GM19455 (cell line): ENCODE measurements around the gene MCRIP2.

Experiments used
- ATAC-seq: cut with Tn5 transposase; IDR thresholded peaks from one replicate; pipeline ENCODE4 v1.9.1; 2021; ENCODE audit not compliant: unreplicated experiment

The MCRIP2 gene

DNA sequence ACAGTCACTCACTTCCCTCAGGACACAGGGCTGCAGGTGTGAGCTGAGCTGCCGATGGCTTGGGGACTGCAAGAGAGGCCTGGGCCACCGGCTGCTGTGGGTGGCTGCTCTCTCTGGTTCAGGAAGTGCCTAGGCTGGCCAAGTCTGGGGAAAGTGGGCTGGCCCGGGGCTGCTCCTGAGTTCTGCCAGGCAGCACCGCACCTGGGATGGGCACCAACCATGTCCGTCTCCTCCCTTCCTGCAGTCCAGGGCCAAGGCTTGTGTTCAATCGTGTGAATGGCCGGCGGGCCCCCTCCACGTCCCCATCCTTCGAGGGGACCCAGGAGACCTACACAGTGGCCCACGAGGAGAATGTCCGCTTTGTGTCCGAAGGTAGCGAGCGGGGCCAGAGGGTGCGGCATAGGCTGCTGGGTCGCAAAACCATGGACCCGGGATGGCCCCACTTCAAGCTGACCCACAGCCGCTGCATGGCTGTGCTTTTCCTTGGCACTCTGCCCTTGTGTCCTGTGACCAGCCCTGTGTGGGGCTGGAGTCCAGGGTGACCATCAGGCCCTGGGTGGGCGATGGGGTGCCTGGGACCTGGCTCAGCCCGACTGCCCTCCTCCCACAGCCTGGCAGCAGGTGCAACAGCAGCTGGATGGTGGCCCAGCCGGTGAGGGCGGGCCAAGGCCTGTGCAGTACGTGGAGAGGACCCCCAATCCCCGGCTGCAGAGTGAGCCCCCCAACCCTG is 5.7 kb downstream of the MCRIP2 start:
- no peak for ATAC-seq

DNA sequence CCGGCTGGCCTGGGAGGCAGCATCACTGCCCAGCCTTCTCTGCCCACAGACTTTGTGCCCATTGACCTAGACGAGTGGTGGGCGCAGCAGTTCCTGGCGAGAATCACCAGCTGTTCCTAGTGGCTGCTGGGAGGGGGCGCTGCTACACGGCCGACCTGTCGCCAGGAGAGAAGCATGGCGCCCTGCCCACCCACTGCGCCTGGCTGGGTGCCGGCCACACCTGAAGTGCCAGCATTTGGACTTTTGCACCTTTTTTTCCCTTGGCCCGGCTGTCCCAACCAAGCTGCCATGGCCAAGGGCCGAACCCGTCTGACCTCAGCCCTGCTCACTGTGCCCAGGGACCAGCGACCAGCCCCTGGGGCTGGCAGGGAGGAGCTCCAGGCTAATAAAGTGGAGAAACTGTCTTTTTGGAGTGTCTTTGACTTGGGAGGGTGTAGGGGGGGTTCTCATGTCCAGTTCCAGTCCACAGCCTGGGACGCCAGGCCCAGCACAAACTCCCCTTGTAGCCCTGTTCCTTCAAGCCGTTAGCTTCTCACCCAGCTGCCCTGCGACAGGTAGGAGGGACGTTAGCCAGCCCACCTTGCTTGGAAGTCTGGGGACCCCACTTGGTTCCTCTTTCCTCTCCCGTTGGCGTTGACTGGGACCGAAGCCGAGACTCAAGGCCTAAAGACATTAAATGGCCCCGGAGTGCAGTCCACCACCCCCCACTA is 6.6 kb downstream of the MCRIP2 start:
- ATAC-seq = no peak

DNA sequence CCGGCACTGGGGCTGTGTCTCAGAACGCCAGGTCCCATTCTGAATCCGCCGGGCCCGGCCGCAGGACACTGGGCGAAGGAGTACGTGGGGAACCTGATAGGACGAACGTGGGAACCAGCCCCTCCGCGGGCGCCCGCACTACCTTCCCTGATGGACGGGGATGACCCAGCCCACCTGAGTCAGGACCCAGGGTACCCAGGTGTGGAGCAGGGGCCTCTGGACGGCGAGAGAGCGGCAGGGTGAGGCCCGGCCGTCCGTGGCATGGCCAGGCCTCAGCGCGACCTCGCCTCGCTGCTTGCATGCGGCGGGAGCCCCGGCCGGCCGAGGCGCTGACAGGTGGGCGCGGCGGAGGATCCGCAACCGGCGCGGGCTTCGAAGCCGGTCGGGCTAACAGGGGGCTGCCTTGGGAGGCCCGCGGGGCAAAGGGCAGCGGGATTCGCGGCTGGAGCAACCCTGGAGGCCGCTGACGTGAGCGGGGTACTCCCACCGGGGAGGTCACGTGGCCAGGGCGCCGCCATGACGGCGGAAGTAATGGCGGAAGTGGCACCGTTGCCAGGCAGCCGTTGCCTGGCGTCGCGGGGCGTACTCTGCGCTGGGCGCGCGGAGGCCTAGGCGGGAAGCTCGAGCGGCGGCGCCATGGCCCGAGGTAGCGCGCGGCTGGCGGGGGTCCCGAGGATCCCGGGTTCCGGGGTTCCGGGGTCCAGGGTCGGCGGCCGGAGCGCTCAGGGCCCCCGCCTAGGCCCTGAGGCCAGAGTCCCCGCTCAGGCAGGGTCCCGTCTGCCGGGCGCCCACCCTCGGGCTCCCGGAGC is 7.4 kb downstream of the MCRIP2 start, which contains the start of gene WDR90:
WDR90 (plus strand) TSS at position 585 of the 809 bp plus-strand sequence; CDS start at position 637, 52 bp downstream.
- ATAC-seq = peak; percentile 68

GRCh38 chr16:649631-650030 is 8.0 kb downstream of the MCRIP2 start:
- ATAC-seq = peak; percentile 6

DNA sequence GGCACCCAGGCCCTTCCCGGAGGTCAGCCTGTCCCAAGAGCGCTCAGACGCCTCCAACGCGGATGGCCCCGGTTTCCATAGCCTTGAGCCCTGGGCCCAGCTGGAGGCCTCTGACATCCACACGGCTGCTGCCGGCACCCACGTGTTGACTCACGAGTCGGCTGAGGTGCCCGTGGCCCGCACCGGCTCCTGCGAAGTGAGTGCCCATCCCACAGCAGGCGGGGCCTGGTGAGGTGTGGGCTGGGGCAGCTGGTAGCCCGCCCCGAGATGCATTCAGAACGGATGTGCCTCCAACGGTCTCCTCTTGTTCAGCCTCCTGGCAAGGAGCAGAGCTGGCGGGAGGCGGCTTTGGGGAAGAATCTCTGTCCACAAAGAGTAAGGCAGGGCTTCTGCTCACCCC is 10.2 kb downstream of the MCRIP2 start:
- no peak for ATAC-seq

GRCh38 chr16:652454-653305 is 11.1 kb downstream of the MCRIP2 start:
- ATAC-seq = no peak

GRCh38 chr16:654034-654433 is 12.4 kb downstream of the MCRIP2 start:
- ATAC-seq = no peak

DNA sequence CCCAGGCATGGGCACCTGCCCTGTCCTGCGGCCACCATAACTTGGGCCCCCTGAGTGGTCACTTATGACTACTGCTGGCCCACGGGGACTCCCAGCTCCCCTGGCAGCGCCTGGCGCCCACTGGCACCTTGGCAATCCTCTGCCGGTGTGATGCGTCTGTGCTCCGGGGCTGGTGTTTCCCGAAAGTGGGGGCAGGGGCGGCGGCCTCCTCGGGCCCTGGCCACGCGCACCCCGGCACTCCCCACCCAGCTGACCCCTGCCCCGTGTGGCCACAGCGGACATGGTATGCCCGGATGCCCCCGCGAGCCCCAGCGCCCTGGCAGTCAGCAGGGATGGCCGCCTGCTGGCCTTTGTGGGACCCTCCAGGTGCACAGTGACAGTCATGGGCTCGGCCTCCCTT is 15.9 kb downstream of the MCRIP2 start:
- no peak for ATAC-seq

DNA sequence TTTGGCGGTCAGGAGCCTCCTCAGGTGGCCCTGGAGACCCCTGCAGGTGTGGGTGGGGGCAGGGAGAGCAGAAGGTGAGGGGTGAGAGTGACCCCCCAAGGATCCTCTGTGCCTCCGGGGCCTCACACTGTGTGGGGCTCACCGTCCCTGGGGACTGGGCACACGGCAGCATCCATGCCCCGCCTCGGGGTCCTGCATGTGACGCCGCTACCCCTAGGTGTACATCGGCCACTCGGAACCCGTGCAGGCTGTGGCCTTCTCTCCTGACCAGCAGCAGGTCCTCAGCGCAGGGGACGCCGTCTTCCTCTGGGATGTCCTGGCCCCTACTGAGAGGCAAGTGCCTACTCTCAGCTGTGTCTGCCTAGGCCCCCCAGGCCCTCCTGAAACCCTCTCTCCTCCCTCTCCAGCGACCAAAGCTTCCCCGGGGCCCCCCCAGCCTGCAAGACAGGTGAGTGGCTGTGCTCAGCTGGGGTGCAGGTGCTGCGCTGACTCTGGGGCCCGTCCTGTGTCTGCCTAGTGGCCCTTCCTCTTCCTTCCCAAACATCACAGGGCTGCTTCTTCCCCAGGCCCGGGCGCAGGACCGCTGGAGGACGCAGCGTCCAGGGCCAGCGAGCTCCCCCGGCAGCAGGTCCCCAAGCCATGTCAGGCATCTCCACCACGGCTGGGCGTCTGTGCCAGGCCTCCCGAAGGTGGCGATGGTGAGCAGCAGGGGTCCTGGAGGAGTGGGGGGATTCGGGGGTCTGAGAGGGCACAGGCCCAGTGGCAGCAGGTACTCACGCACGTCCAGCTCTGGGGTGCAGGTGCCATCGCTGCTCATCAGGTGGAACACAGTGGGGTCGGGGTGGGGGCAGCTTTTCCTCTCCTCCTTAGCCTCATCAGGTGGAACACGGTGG is 17.3 kb downstream of the MCRIP2 start:
- ATAC-seq = no peak

GRCh38 chr16:659618-660017 is 18.0 kb downstream of the MCRIP2 start:
- no peak for ATAC-seq

DNA sequence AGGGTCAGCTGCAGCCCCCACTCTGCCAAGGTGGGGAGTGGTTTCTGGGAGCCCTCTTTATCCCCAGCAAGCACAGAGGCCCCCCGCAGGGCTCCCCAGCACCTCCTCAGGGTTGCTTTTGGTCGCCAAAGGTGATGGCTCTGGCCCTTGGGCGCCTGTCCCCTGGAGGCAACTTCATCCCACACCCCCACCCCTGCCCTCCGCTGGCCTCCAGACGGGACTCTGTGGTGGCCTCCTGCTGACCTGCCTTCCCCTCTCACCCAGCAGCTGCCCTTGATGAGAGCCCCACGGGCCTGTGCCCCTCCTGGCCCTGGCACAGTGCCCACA is 18.5 kb downstream of the MCRIP2 start:
- no peak for ATAC-seq

GRCh38 chr16:660459-661183 is 19.0 kb downstream of the MCRIP2 start:
- ATAC-seq = no peak

DNA sequence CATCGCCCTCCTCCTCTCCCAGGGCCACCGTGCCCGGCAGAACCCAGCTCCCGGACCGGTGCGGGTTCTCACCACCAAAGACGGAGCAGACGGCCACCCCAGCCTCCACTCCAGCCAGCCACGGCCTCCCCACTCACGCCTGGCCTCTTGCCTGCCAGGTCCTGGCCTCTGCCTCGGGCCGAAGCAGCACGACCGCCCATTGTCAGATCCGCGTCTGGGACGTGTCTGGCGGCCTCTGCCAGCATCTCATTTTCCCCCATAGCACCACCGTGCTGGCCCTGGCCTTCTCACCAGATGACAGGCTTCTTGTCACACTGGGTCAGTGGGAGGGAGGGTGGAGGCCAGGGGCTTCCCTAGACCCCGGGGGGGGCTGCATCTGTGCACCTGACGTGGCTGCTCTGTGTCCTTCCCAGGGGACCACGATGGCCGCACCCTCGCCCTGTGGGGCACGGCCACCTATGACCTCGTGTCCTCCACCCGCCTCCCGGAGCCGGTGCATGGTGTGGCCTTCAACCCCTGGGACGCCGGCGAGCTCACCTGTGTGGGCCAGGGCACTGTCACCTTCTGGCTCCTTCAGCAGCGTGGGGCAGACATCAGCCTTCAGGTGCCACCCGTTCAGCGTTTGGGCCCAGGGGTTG is 19.7 kb downstream of the MCRIP2 start:
- no peak for ATAC-seq

DNA sequence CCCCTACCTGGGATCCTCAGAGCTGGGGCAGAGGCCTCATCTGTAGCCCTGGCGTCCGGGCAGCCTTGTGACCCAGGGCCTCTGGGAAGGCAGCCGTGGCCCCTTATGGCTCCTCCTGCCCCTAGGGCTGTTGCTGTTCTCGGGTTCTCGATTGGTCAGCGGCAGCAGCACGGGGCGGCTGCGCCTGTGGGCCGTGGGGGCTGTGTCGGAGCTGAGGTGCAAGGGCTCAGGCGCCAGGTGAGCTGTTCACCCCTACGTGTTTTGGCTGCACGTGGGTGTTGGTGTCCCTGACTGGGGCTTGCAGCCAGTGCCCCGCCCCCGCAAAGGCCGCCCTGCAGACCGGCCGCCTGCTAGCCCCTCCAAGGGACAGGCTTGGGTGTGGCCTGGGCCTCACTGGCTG is 20.5 kb downstream of the MCRIP2 start:
- ATAC-seq = no peak

DNA sequence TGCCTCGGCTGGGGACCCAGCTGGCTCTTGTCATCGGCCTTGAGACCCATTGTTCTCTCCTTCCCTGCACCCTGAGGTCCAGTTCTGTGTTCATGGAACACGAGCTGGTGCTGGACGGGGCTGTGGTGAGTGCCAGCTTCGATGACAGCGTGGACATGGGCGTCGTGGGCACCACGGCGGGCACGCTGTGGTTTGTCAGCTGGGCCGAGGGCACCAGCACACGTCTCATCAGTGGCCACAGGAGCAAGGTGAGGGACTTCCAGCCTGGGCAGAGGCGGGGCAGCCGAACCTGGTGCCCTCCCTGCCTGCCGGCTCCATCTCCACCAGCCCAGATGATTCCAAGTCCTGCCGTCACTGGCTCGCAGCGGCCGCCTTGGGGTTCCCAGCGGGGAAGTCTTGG is 21.0 kb downstream of the MCRIP2 start:
- ATAC-seq = no peak

DNA sequence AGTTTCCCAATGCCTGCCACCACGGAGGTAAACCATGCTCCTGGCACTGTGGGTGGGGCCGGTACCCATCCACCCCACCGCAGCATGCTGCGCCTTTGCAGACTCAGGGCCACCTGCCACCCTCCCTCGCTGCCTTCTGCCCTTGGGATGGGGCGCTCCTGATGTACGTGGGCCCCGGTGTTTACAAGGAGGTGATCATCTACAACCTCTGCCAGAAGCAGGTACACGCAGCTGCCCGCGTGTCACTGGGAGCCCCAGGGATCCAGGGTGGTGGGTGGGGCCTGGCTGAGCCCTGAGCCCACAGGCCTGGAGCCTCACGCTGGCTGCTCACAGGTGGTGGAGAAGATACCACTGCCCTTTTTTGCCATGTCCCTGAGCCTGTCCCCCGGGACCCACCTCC is 24.9 kb downstream of the MCRIP2 start:
- ATAC-seq = no peak

- ATAC-seq = no peak
Measured at GRCh38 chr16:667113-667779, 25.6 kb downstream of the MCRIP2 start.

DNA sequence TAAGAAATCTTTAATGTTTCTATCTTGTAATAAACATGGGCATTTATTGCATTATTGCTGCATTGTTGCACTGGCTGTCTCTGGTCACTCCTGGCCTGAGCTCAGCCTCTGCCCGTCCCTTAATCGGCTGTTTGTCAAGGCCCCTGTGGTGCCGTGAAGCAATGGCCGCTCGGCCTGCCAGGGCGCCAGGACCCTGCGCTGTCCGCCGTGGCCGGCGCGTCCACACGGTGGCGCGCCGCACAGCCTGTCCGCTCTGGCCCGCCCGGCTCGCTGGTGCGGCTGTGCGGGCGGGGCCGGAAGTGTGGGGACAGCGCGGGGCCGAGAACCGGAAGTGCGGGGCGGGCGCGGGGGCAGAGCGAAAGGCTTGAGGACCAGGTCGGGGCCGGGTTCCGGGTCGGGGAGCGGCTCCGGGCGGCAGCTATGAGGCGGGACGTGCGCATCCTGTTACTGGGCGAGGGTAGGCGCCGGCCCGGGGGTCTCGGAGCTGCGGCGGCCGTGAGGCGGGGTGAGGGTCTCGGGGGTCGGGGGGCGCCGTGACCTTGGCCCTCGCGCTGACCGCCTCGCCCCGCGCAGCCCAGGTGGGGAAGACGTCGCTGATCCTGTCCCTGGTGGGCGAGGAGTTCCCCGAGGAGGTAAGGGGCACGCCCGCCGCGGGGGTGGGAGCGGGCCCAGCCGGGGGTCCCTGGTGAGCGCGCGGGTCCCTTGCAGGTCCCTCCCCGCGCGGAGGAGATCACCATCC is 26.3 kb downstream of the MCRIP2 start, which contains the start of gene RHOT2:
RHOT2 (plus strand) TSS at position 353 of the 739 bp plus-strand sequence; CDS start at position 421, 68 bp downstream.
- peak; percentile 66 for ATAC-seq
